ENCODE data around the gene MAD2L2. TPM values are rescaled to one million over a fixed set of nuclear protein-coding genes. Genes with fewer than 3 reads are reported as not detected.

MAD2L2 gene
- total and polyA plus RNA-seq, 9 of the 15 experiments (the other 6 are each of a cell fraction or from before 2014, with no cell fraction given) = 12.4 to 286 (median 143) TPM

DNA sequence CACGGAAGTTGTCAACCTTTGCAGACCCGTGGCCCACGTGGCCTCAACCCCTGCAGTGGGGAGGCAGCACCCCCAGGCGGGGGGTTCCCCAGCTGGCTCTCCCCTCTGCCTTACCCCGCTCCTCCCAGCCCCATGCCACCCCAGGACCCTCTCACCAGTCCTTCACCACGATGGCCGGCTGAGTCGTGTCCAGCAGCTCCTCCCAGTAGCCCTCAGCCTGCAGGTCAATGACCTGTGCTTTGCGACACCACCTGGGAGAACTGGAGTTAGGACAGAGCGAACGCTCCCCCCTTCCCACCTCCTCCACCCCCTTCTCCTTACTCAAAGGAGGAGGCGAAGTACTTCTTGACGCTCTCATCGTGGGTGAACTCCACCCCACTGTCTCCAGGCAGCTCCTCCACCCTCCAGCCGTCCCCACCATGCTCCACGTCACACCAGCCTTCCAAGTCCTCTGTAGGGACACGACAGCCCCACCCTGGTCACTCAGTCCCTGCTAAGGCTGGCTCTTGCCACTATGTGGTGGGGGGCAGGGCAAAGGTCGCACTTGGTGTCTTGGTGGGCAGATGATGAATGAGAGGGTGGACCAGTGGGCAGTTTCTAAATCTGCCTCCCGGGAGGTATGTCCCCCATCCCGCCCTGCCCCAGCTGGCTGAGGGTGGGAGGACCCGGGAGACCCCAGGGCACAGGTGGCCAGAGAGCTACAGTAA, 31.2 kb downstream of the MAD2L2 start:
- Histone ChIP-seq H4K20me1 (replicated peaks; ENCODE audit: control insufficient read depth, insufficient read depth, low read length) (no peaks in the 10 kb centered on the region; the same call in 1 of the 2 replicates), H3K4me1 (replicated peaks in 1 of 2; ENCODE audit: control insufficient read depth in 2 of 2, insufficient read depth in 2 of 2, low read length in 2 of 2) (peaks cover 15 to 58% of the 10 kb centered on the region in 2 experiments; a peak in 4 of 5 replicates), H3K9ac (ENCODE audit: insufficient read depth in 1 of 2, low read depth in 2 of 2, low read length in 2 of 2) (peak overlapping the region; percentile 24 to 86; a peak in 3 of 4 replicates), H3K27me3 (ENCODE audit: control insufficient read depth in 2 of 2, insufficient read depth in 2 of 2, low read length in 2 of 2) (no peaks in the 10 kb centered on the region; a peak in 1 of 5 replicates), H3K9me3 (replicated peaks; ENCODE audit: control insufficient read depth, insufficient read depth, low read depth, low read length) (no peaks in the 10 kb centered on the region), H3K4me3 (peak overlapping the region; percentile 17; the same call in 1 of the 2 replicates), H3K36me3 (ENCODE audit: control insufficient read depth, insufficient read depth, low read length) (no peaks in the 10 kb centered on the region), H3K4me2 (ENCODE audit: insufficient read depth, low read length) (peak overlapping the region; percentile 76), H3K27ac (ENCODE audit: extremely low read depth, low read depth, low read length) (no peak overlapping the region), H2AFZ (ENCODE audit: low read depth, low read length) (peak overlapping the region; percentile 86), H3K9me1 (ENCODE audit: control insufficient read depth, insufficient read depth, low read length) (no peaks in the 10 kb centered on the region), H3K79me2 (ENCODE audit: control insufficient read depth, insufficient read depth, low read length) (no peaks in the 10 kb centered on the region)
- CTCF ChIA-PET (ENCODE audit: low intra/inter-chr PET ratio) = interaction anchor here (0.5 to 3.7 kb wide), 11 partner anchors 14 to 258 kb away, joined by 3 to 52 read pairs (median 4); partner anchors contain the start of gene FBXO6
- BruUV-seq (replicated peaks) = no TSS peak
- DNase-seq (ENCODE audit: extremely low read depth in 1 of 4, low spot score in 3 of 4) (peak in 3 of 4 experiments; percentile 21 to 41 (median 34)), FAIRE-seq (no peak), ATAC-seq (peak; percentile 2; the same call in 1 of the 3 replicates)
- intact Hi-C loops (cut with micrococcal nuclease) = loop anchor here (1.0 to 2.0 kb wide), 3 partner anchors 61 to 99 kb away; no protein-coding TSS in a partner anchor
- WGBS (ENCODE audit: insufficient coverage, low coverage, missing lambda C conversion rate) = 24% methylated on average over 17 of the region's 21 CpGs
- POLR2A ChIA-PET = interaction anchor here (0.5 to 2.2 kb wide), 13 partner anchors 10 to 1398 kb away, joined by 3 to 13 read pairs (median 4); no protein-coding TSS in a partner anchor
- in situ Hi-C loops (cut with MboI) = no loop called here
- TF ChIP-seq ZBTB5 (IDR thresholded peaks at IDR 0.05) (no peak), MYC (IDR thresholded peaks at IDR 0.05; ENCODE audit: low read depth, low read length) (no peak), MYC (CRISPR knock-in tag; IDR thresholded peaks at IDR 0.05; ENCODE audit: borderline replicate concordance, low read depth) (peak; percentile 58; the same call in 1 of the 2 replicates), CHD2 (IDR thresholded peaks at IDR 0.05; ENCODE audit: low read depth, low read length) (no peak), TARDBP (IDR thresholded peaks at IDR 0.05) (no peak), ZBTB49 (CRISPR knock-in tag; IDR thresholded peaks at IDR 0.05; ENCODE audit: borderline replicate concordance) (no peak)
- TF ChIP-seq, protein P1, sequence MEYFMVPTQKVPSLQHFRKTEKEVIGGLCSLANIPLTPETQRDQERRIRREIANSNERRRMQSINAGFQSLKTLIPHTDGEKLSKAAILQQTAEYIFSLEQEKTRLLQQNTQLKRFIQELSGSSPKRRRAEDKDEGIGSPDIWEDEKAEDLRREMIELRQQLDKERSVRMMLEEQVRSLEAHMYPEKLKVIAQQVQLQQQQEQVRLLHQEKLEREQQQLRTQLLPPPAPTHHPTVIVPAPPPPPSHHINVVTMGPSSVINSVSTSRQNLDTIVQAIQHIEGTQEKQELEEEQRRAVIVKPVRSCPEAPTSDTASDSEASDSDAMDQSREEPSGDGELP (CRISPR knock-in tag; IDR thresholded peaks at IDR 0.05; ENCODE audit: borderline replicate concordance) = peak; percentile 24; the same call in 1 of the 2 replicates
- TF ChIP-seq, protein P2, sequence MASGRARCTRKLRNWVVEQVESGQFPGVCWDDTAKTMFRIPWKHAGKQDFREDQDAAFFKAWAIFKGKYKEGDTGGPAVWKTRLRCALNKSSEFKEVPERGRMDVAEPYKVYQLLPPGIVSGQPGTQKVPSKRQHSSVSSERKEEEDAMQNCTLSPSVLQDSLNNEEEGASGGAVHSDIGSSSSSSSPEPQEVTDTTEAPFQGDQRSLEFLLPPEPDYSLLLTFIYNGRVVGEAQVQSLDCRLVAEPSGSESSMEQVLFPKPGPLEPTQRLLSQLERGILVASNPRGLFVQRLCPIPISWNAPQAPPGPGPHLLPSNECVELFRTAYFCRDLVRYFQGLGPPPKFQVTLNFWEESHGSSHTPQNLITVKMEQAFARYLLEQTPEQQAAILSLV (tag; IDR thresholded peaks at IDR 0.05) = no peak
- TF ChIP-seq, protein P3, sequence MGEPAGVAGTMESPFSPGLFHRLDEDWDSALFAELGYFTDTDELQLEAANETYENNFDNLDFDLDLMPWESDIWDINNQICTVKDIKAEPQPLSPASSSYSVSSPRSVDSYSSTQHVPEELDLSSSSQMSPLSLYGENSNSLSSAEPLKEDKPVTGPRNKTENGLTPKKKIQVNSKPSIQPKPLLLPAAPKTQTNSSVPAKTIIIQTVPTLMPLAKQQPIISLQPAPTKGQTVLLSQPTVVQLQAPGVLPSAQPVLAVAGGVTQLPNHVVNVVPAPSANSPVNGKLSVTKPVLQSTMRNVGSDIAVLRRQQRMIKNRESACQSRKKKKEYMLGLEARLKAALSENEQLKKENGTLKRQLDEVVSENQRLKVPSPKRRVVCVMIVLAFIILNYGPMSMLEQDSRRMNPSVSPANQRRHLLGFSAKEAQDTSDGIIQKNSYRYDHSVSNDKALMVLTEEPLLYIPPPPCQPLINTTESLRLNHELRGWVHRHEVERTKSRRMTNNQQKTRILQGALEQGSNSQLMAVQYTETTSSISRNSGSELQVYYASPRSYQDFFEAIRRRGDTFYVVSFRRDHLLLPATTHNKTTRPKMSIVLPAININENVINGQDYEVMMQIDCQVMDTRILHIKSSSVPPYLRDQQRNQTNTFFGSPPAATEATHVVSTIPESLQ (CRISPR knock-in tag; IDR thresholded peaks at IDR 0.05) = no peak
